A673 (cell line): ENCODE data around the gene ALDH1L1. TPM values are rescaled to one million over a fixed set of nuclear protein-coding genes. Genes with fewer than 3 reads are reported as not detected.

ENCODE experiments used
- BruUV-seq: library from RNA; stranded (reverse); fragments of 400-500 nt; replicated peaks from 2 replicates; lab custom pipeline; 2021; lab: Mats Ljungman, UMichigan
- CTCF ChIA-PET: fragments of 300-600 bp; sonication (Branson Sonifier 250); formaldehyde crosslinking; loops from one replicate; lab custom pipeline; 2022; ENCODE audit warnings: antibody characterized with exemption; lab: Charles Lee
- POLR2A ChIA-PET: fragments of 300-600 bp; sonication (Branson Sonifier 250); formaldehyde crosslinking; loops from one replicate; lab custom pipeline; 2022; ENCODE audit warnings: antibody characterized with exemption; ENCODE audit not compliant: low non-redundant PET; lab: Charles Lee
- DNase-seq: peaks from one replicate; pipeline ENCODE4 v3.0.0-alpha.2; 2015; ENCODE audit warnings: low spot score
- H3K27ac ChIP-seq: fragments of 200-600 bp; sonication (generic); 2 replicates; pipeline ENCODE4 v1.5.1; 2016; ENCODE audit warnings: mixed run types, low read depth, mild to moderate bottlenecking, mixed read lengths, antibody characterized with exemption, low read length; ENCODE audit not compliant: poor library complexity, severe bottlenecking
- H3K27me3 ChIP-seq: fragments of 200-600 bp; sonication (generic); replicated peaks from 2 replicates; pipeline ENCODE4 v1.6.1; 2017; ENCODE audit warnings: mixed run types, low read depth, mild to moderate bottlenecking, mixed read lengths, antibody characterized with exemption, low read length; ENCODE audit not compliant: insufficient read depth, poor library complexity
- H3K36me3 ChIP-seq: fragments of 200-600 bp; sonication (generic); 2 replicates; pipeline ENCODE4 v1.6.1; 2016; ENCODE audit warnings: mixed run types, mild to moderate bottlenecking, mixed read lengths, antibody characterized with exemption, low read length; ENCODE audit not compliant: insufficient read depth, poor library complexity, severe bottlenecking
- H3K4me1 ChIP-seq: fragments of 200-600 bp; sonication (generic); 2 replicates; pipeline ENCODE4 v1.6.1; 2017; ENCODE audit warnings: mixed run types, mild to moderate bottlenecking, mixed read lengths, antibody characterized with exemption, low read length; ENCODE audit not compliant: insufficient read depth, poor library complexity, severe bottlenecking
- H3K4me3 ChIP-seq: fragments of 200-600 bp; sonication (generic); 2 replicates; pipeline ENCODE4 v1.5.1; 2016; ENCODE audit warnings: low read depth, mixed run types, mild to moderate bottlenecking, mixed read lengths, low read length; ENCODE audit not compliant: poor library complexity, severe bottlenecking
- H3K9me3 ChIP-seq: fragments of 200-600 bp; sonication (generic); 2 replicates; pipeline ENCODE4 v1.6.1; 2016; ENCODE audit warnings: mixed run types, low read depth, mild to moderate bottlenecking, mixed read lengths, antibody characterized with exemption, low read length; ENCODE audit not compliant: poor library complexity, severe bottlenecking
- EZH2 ChIP-seq: fragments of 200-600 bp; sonication (generic); IDR thresholded peaks from 2 replicates; pipeline ENCODE4 v1.6.1; 2017; ENCODE audit warnings: borderline replicate concordance, low read depth, mild to moderate bottlenecking, mixed read lengths, antibody characterized with exemption, low read length; ENCODE audit not compliant: poor library complexity, severe bottlenecking
- intact Hi-C: fragments of 100-400 bp; cut with micrococcal nuclease; formaldehyde crosslinking; loops from one replicate; pipeline ENCODE4 v1.10.0; 2022; ENCODE audit not compliant: unreplicated experiment
- total RNA-seq: library from RNA; stranded (reverse); gene quantifications from 2 replicates; pipeline ENCODE4 v1.2.3, GENCODE V29; 2021
- TF ChIP-seq, protein P1 (sequence below): fragments of 300-800, 200-600 bp; sonication (generic); conservative IDR thresholded peaks from 2 replicates; pipeline ENCODE4 v1.5.1; 2017; ENCODE audit warnings: low read depth, mild to moderate bottlenecking, antibody characterized with exemption, low read length, moderate library complexity, mixed read lengths

The ALDH1L1 gene
- total RNA-seq, 1 experiment from 2014 or later, result 16.9 TPM

DNA sequence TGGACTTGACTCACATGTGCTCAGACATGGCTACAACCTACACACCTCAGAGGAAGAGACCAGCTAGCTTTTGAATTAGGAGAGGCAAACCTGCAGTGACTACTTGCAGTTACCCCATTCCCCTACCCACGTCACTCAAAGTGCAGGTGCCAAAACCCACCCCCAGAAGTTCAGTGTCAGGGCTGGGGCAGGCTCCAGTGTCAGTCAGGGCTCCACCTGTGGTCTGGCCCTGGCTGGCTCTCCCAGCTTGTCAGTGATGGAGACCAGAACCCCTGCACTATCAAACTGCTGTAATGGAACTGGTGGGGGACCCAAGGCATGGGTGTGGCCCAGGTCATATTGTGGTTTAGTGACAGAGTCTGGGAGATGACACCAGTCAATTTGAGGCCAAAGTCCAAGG, 63.9 kb downstream of the ALDH1L1 start:
- no peak for TF ChIP-seq EZH2
- TF ChIP-seq, protein P1, sequence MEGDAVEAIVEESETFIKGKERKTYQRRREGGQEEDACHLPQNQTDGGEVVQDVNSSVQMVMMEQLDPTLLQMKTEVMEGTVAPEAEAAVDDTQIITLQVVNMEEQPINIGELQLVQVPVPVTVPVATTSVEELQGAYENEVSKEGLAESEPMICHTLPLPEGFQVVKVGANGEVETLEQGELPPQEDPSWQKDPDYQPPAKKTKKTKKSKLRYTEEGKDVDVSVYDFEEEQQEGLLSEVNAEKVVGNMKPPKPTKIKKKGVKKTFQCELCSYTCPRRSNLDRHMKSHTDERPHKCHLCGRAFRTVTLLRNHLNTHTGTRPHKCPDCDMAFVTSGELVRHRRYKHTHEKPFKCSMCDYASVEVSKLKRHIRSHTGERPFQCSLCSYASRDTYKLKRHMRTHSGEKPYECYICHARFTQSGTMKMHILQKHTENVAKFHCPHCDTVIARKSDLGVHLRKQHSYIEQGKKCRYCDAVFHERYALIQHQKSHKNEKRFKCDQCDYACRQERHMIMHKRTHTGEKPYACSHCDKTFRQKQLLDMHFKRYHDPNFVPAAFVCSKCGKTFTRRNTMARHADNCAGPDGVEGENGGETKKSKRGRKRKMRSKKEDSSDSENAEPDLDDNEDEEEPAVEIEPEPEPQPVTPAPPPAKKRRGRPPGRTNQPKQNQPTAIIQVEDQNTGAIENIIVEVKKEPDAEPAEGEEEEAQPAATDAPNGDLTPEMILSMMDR, result no peak
- ChIA-PET CTCF (interaction anchor here (0.7 kb wide), 1 partner anchor 1458 kb away, joined by 5 read pairs; no protein-coding TSS in a partner anchor), POLR2A (no interaction called here)
- no peaks in the 10 kb centered on the region for H3K27me3 ChIP-seq
- no peak overlapping the region for H3K27ac ChIP-seq
- H3K4me3 ChIP-seq, result no peak overlapping the region
- no peaks in the 10 kb centered on the region for H3K9me3 ChIP-seq
- no TSS peak for BruUV-seq
- DNase-seq, result no peak
- intact Hi-C loops, result no loop called here
- H3K36me3 ChIP-seq, result no peaks in the 10 kb centered on the region
- H3K4me1 ChIP-seq, result no peaks in the 10 kb centered on the region

- H3K4me1 ChIP-seq, result no peaks in the 10 kb centered on the region
- ChIA-PET POLR2A (no interaction called here), CTCF (no interaction called here)
- H3K27me3 ChIP-seq, result no peaks in the 10 kb centered on the region
- intact Hi-C loops, result no loop called here
- H3K27ac ChIP-seq, result no peak overlapping the region
- no peaks in the 10 kb centered on the region for H3K9me3 ChIP-seq
- no peak for DNase-seq
- no peak for TF ChIP-seq EZH2
- TF ChIP-seq, protein P1, result no peak
- no peaks in the 10 kb centered on the region for H3K36me3 ChIP-seq
- no peak overlapping the region for H3K4me3 ChIP-seq
- BruUV-seq, result no TSS peak
These were observed 65.7 kb downstream of the ALDH1L1 start for GRCh38 chr3:126114443-126115386.

DNA sequence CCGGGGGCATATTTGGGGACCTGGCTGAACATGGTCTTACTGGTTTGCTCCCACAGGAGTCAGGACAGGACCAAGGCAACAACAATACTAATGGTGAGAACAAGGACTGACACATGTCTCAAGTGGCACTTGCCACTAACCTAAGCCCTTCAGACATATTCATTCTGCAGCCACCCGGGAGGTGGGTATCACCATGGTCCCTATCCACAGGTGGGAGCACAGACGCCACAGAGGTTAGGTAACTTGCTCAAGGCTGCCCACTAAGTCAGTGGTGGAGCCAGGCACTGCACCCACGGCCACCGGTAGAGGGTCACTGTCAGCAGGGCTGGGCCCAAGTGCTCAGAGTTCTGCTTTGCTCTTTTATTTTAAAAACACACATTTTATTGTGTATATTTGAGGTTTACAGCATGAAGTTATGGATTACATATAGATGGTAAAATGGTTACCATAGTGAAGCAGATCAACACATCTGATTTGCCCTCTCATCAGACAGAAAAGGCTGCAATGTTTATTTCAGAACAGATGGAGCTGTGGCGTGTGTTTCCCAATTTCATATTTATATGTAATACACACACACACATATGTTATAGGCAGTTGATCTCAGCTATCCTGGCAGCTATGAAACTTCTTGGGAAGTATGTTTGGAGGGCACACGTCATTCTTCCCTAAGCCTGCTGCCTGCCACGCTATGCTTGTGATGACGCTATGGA, 66.5 kb downstream of the ALDH1L1 start:
- no peak overlapping the region for H3K27ac ChIP-seq
- intact Hi-C loops, result no loop called here
- no peaks in the 10 kb centered on the region for H3K27me3 ChIP-seq
- no peaks in the 10 kb centered on the region for H3K36me3 ChIP-seq
- H3K4me3 ChIP-seq, result no peak overlapping the region
- no peak for DNase-seq
- TF ChIP-seq, protein P1, result 0 out of 2 replicates have a peak, but pooled peaks have one; percentile 18
- no peak for TF ChIP-seq EZH2
- H3K9me3 ChIP-seq, result no peaks in the 10 kb centered on the region
- no peaks in the 10 kb centered on the region for H3K4me1 ChIP-seq
- CTCF ChIA-PET, result no interaction called here
- POLR2A ChIA-PET, result no interaction called here
- no TSS peak for BruUV-seq
